RWPE2 (cell line): ENCODE measurements around the gene IGHMBP2.

Source experiments
- ATAC-seq: fragments of 200-7000 bp; cut with Tn5 transposase; 3 replicates; pipeline ENCODE4 v1.9.1; 2021; ENCODE audit warnings: low read depth
- DNase-seq: peaks from one replicate; pipeline ENCODE4 v3.0.0-alpha.2; 2020; ENCODE audit warnings: low spot score
- H3K27ac ChIP-seq: fragments of 450-650 bp; 2 replicates; pipeline ENCODE4 v1.5.1; 2017; ENCODE audit warnings: mild to moderate bottlenecking; ENCODE audit not compliant: poor library complexity, severe bottlenecking
- H3K27me3 ChIP-seq: fragments of 250-450 bp; sonication (Bioruptor Pico); 2 replicates; pipeline ENCODE4 v1.5.1; 2021; ENCODE audit warnings: mild to moderate bottlenecking, moderate library complexity; ENCODE audit not compliant: insufficient read depth, poor library complexity, severe bottlenecking
- H3K36me3 ChIP-seq: fragments of 250-450 bp; sonication (Bioruptor Pico); 2 replicates; pipeline ENCODE4 v1.5.1; 2020; ENCODE audit warnings: low read depth, mild to moderate bottlenecking, moderate library complexity
- H3K4me1 ChIP-seq: fragments of 250-450 bp; sonication (Bioruptor Pico); 2 replicates; pipeline ENCODE4 v1.5.1; 2021; ENCODE audit warnings: mild to moderate bottlenecking, moderate library complexity; ENCODE audit not compliant: insufficient read depth, poor library complexity, severe bottlenecking
- H3K4me3 ChIP-seq: fragments of 250-450 bp; sonication (Bioruptor Pico); 2 replicates; pipeline ENCODE4 v1.5.1; 2021; ENCODE audit warnings: mild to moderate bottlenecking, moderate library complexity; ENCODE audit not compliant: severe bottlenecking
- H3K9me3 ChIP-seq: fragments of 250-450 bp; sonication (Bioruptor Pico); 2 replicates; pipeline ENCODE4 v1.5.1; 2021; ENCODE audit warnings: mild to moderate bottlenecking, moderate library complexity; ENCODE audit not compliant: severe bottlenecking
- CTCF ChIP-seq: fragments of 450-650 bp; IDR thresholded peaks from one replicate; pipeline ENCODE4 v1.5.1; 2017; ENCODE audit warnings: mild to moderate bottlenecking, moderate library complexity; ENCODE audit not compliant: poor library complexity, severe bottlenecking

The IGHMBP2 gene

GRCh38 chr11:68976563-68976962, 72.9 kb downstream of the IGHMBP2 start:
- H3K4me3 ChIP-seq = no peak overlapping the region
- H3K4me1 ChIP-seq = no peaks in the 10 kb centered on the region
- H3K27ac ChIP-seq = no peak overlapping the region
- H3K36me3 ChIP-seq = no peaks in the 10 kb centered on the region
- ATAC-seq (no peak), DNase-seq (no peak)
- no peaks in the 10 kb centered on the region for H3K9me3 ChIP-seq
- no peak for TF ChIP-seq CTCF
- H3K27me3 ChIP-seq = no peaks in the 10 kb centered on the region

- ATAC-seq = no peak
- H3K27ac ChIP-seq = no peak overlapping the region
- no peak for DNase-seq
- no peak for TF ChIP-seq CTCF
- H3K36me3 ChIP-seq = no peaks in the 10 kb centered on the region
- H3K4me3 ChIP-seq = no peak overlapping the region
- no peaks in the 10 kb centered on the region for H3K9me3 ChIP-seq
- no peaks in the 10 kb centered on the region for H3K27me3 ChIP-seq
- no peaks in the 10 kb centered on the region for H3K4me1 ChIP-seq
Observed at GRCh38 chr11:68977781-68978625, 74.3 kb downstream of the IGHMBP2 start.

GRCh38 chr11:68978626-68978930, 74.9 kb downstream of the IGHMBP2 start:
- H3K4me3 ChIP-seq = no peak overlapping the region
- ATAC-seq = no peak
- no peaks in the 10 kb centered on the region for H3K27me3 ChIP-seq

GRCh38 chr11:68978931-68979594, 75.4 kb downstream of the IGHMBP2 start:
- TF ChIP-seq CTCF = no peak
- DNase-seq (peak; percentile 36), ATAC-seq (no peak)
- Histone ChIP-seq H3K27me3 (no peaks in the 10 kb centered on the region), H3K27ac (no peak overlapping the region), H3K9me3 (no peaks in the 10 kb centered on the region), H3K4me1 (no peaks in the 10 kb centered on the region), H3K36me3 (no peaks in the 10 kb centered on the region), H3K4me3 (no peak overlapping the region)

More at GRCh38 chr11:68978626-68978930, 74.9 kb downstream of the IGHMBP2 start:
- H3K4me1 ChIP-seq = no peaks in the 10 kb centered on the region
- DNase-seq = no peak
- TF ChIP-seq CTCF = no peak
- no peak overlapping the region for H3K27ac ChIP-seq
- H3K9me3 ChIP-seq = no peaks in the 10 kb centered on the region
- no peaks in the 10 kb centered on the region for H3K36me3 ChIP-seq
